ENCODE measurements around the gene PCA3. TPM values are rescaled to one million over a fixed set of nuclear protein-coding genes. Genes with fewer than 3 reads are reported as not detected.

Gene PCA3
- total and polyA plus RNA-seq, 2 donors (not counting 3 experiments of a cell fraction or from before 2014, with no cell fraction given): 0.86 to 2.5 TPM

DNA sequence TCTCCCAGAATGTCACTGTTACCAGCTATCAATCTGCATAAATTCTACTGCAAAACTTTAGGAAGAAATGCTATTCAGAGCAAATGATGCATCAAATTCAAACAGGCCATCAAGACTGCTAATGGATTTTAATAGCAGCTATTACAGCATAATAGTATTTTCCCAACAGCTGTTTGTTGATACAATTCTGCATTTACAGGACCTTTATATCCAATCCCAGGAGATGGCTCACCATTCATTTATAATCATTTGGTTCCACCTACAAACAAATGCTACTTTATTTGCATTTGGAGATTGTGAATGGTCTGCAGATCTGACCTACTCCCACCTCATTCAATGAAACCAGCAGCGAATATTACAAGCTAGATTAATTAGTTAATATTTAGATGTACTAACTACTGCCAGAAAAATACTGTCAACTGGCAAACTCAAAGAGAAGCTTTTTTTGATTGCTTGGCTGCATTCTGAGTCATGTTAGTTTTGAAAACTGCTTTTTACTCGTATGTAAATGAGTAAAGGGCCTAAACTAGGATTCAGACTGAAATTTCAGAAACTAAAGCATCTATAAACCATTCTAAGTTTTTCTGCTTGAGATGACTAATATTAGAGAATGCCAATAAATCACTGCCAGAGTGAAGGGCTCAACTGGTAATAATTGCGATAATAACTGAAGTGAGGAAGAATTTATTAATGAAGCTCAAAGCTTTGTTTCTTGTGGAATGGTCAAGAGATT lies 7.1 kb upstream of the PCA3 start:
- Histone ChIP-seq H3K79me2 (ENCODE audit: control insufficient read depth, insufficient read depth, low read length) (no peaks in the 10 kb centered on the region), H4K20me1 (replicated peaks; ENCODE audit: control insufficient read depth, extremely low read depth, insufficient read depth, low read length) (no peaks in the 10 kb centered on the region), H3K4me1 (ENCODE audit: control insufficient read depth, extremely low read depth, insufficient read depth, low read length) (no peaks in the 10 kb centered on the region), H3K9me3 (replicated peaks; ENCODE audit: control insufficient read depth, insufficient read depth, low read length) (no peaks in the 10 kb centered on the region), H3K4me2 (ENCODE audit: insufficient read depth, low read length) (no peak overlapping the region), H3K4me3 (replicated peaks in 1 of 3; ENCODE audit: insufficient read depth in 1 of 3, low read depth in 1 of 3, low read length in 3 of 3) (no peak overlapping the region), H3K9ac (replicated peaks; ENCODE audit: extremely low read depth, insufficient read depth, low read length) (no peak overlapping the region), H3K36me3 (ENCODE audit: control insufficient read depth in 2 of 2, extremely low read depth in 1 of 2, insufficient read depth in 2 of 2, low read length in 2 of 2) (no peaks in the 10 kb centered on the region), H3K27ac (ENCODE audit: insufficient read depth, low read depth, low read length) (no peak overlapping the region), H3K27me3 (ENCODE audit: control insufficient read depth in 2 of 2, insufficient read depth in 2 of 2, low read length in 2 of 2) (peaks cover 4% of the 10 kb centered on the region in 2 experiments), H3K9me1 (replicated peaks; ENCODE audit: control insufficient read depth, extremely low read depth, insufficient read depth, low read length) (no peaks in the 10 kb centered on the region), H2AFZ (ENCODE audit: low read depth, low read length) (no peak overlapping the region)
- no TSS peak for BruUV-seq (replicated peaks)
- dilution Hi-C loops (cut with MboI; ENCODE audit: extremely low pct_ligation_motif_present, low sequenced_read_pairs) (no loop called here), intact Hi-C loops (cut with micrococcal nuclease) (no loop called here)
- ChIA-PET CTCF (interaction anchor here (1.1 to 2.1 kb wide), 4 partner anchors 11 to 240 kb away, joined by 3 to 7 read pairs (median 5); no protein-coding TSS in a partner anchor), POLR2A (no interaction called here)
- no peak for TF ChIP-seq FOS (IDR thresholded peaks at IDR 0.05; ENCODE audit: borderline replicate concordance, insufficient read depth, low read length)
- DNase-seq (ENCODE audit: low read depth, low spot score): no peak
- FAIRE-seq: no peak

DNA sequence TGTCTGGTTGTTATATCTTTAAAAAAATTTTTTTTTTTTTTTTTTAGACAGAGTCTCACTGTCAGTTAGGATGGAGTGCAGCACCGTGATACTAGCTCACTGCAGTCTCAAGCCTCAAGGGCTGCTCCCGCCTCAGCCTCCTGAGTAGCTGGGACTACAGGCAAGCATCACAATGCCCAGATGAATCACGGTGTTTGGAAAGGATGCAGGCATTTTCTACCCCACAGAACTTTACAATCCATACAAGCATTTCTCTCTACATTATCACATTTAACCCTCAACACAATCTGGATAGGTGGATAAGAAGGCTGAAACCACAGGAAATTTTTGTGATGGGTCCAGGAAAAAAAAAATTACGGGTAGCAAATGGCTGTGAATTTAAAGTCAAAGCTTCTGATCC lies 5.8 kb upstream of the PCA3 start:
- Histone ChIP-seq H3K4me1 (ENCODE audit: control insufficient read depth, extremely low read depth, insufficient read depth, low read length) (no peaks in the 10 kb centered on the region), H3K27me3 (ENCODE audit: control insufficient read depth in 2 of 2, insufficient read depth in 2 of 2, low read length in 2 of 2) (peaks cover 9 to 10% of the 10 kb centered on the region in 2 experiments), H3K9me1 (replicated peaks; ENCODE audit: control insufficient read depth, extremely low read depth, insufficient read depth, low read length) (no peaks in the 10 kb centered on the region), H3K9me3 (replicated peaks; ENCODE audit: control insufficient read depth, insufficient read depth, low read length) (no peaks in the 10 kb centered on the region), H4K20me1 (replicated peaks; ENCODE audit: control insufficient read depth, extremely low read depth, insufficient read depth, low read length) (no peaks in the 10 kb centered on the region), H3K36me3 (ENCODE audit: control insufficient read depth in 2 of 2, extremely low read depth in 1 of 2, insufficient read depth in 2 of 2, low read length in 2 of 2) (no peaks in the 10 kb centered on the region), H3K79me2 (ENCODE audit: control insufficient read depth, insufficient read depth, low read length) (no peaks in the 10 kb centered on the region), H3K27ac (ENCODE audit: insufficient read depth, low read depth, low read length) (no peak overlapping the region), H3K4me2 (ENCODE audit: insufficient read depth, low read length) (no peak overlapping the region), H2AFZ (ENCODE audit: low read depth, low read length) (no peak overlapping the region), H3K4me3 (replicated peaks in 1 of 3; ENCODE audit: insufficient read depth in 1 of 3, low read depth in 1 of 3, low read length in 3 of 3) (no peak overlapping the region), H3K9ac (replicated peaks; ENCODE audit: extremely low read depth, insufficient read depth, low read length) (no peak overlapping the region)
- TF ChIP-seq, protein P1, sequence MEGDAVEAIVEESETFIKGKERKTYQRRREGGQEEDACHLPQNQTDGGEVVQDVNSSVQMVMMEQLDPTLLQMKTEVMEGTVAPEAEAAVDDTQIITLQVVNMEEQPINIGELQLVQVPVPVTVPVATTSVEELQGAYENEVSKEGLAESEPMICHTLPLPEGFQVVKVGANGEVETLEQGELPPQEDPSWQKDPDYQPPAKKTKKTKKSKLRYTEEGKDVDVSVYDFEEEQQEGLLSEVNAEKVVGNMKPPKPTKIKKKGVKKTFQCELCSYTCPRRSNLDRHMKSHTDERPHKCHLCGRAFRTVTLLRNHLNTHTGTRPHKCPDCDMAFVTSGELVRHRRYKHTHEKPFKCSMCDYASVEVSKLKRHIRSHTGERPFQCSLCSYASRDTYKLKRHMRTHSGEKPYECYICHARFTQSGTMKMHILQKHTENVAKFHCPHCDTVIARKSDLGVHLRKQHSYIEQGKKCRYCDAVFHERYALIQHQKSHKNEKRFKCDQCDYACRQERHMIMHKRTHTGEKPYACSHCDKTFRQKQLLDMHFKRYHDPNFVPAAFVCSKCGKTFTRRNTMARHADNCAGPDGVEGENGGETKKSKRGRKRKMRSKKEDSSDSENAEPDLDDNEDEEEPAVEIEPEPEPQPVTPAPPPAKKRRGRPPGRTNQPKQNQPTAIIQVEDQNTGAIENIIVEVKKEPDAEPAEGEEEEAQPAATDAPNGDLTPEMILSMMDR (IDR thresholded peaks at IDR 0.05; ENCODE audit: extremely low read depth in 1 of 2, insufficient read depth in 1 of 2, low read depth in 1 of 2, low read length in 2 of 2): no peak
- FAIRE-seq: no peak
- ChIA-PET CTCF (interaction anchor here (0.6 to 1.6 kb wide), 2 partner anchors 180 to 238 kb away, joined by 3 to 6 read pairs; no protein-coding TSS in a partner anchor), POLR2A (no interaction called here)
- DNase-seq (ENCODE audit: low read depth, low spot score): no peak
- dilution Hi-C loops (cut with MboI; ENCODE audit: extremely low pct_ligation_motif_present, low sequenced_read_pairs) (no loop called here), intact Hi-C loops (cut with micrococcal nuclease) (no loop called here)
- no TSS peak for BruUV-seq (replicated peaks)

Data from endothelial cell of umbilical vein (primary cell).